IPS DF 6.9 (cell line): ENCODE results near the gene NOL4L.
"Not testable (repeated sequence)": the region's sequence is repeated elsewhere in the genome, so short reads cannot be mapped to it uniquely, and the experiment has no call there.

ENCODE experiments used
- DNase-seq: peaks from one replicate; pipeline ENCODE4 v3.0.0-alpha.2; 2013; ENCODE audit warnings: low read depth, low spot score
- H3K27ac ChIP-seq: one replicate; pipeline ENCODE4 v1.5.1; 2013; ENCODE audit warnings: low read length, control low read depth
- H3K27me3 ChIP-seq: 2 replicates; pipeline ENCODE4 v1.6.1; 2013; ENCODE audit warnings: mild to moderate bottlenecking, low read length; ENCODE audit not compliant: control insufficient read depth, insufficient read depth
- H3K36me3 ChIP-seq: 2 replicates; pipeline ENCODE4 v1.6.1; 2013; ENCODE audit warnings: low read length; ENCODE audit not compliant: control insufficient read depth, insufficient read depth
- H3K4me1 ChIP-seq: 2 replicates; pipeline ENCODE4 v1.6.1; 2013; ENCODE audit warnings: low read length; ENCODE audit not compliant: control insufficient read depth, insufficient read depth
- H3K4me3 ChIP-seq: 2 replicates; pipeline ENCODE4 v1.5.1; 2013; ENCODE audit warnings: mild to moderate bottlenecking, low read length
- H3K9me3 ChIP-seq: 2 replicates; pipeline ENCODE4 v1.6.1; 2013; ENCODE audit warnings: low read length, inconsistent platforms; ENCODE audit not compliant: control insufficient read depth, insufficient read depth
- WGBS: extraction: QIAGEN DNeasy Blood & Tissue Kit; methylation state at CpG from one replicate; pipeline ENCODE4 v1.1.7; 2013; ENCODE audit warnings: mixed read lengths, missing lambda C conversion rate; ENCODE audit not compliant: insufficient read length, insufficient coverage; 5-methylcytosine and 5-hydroxymethylcytosine counted together

Gene NOL4L

GRCh38 chr20:32505723-32506473, 79.2 kb downstream of the NOL4L start:
- H3K27me3 ChIP-seq = no peaks in the 10 kb centered on the region
- 100% methylated on average over 1 of the region's 8 CpGs for WGBS
- DNase-seq = no peak

GRCh38 chr20:32501709-32502108, 83.4 kb downstream of the NOL4L start:
- peaks cover 4% of the 10 kb centered on the region; the same call in 1 of the 2 replicates for H3K4me1 ChIP-seq
- no peak overlapping the region for H3K4me3 ChIP-seq
- H3K27me3 ChIP-seq = no peaks in the 10 kb centered on the region
- no CpG with 5 or more reads among the region's 3 CpGs for WGBS
- no peaks in the 10 kb centered on the region for H3K9me3 ChIP-seq
- no peaks in the 10 kb centered on the region for H3K36me3 ChIP-seq
- no peak for DNase-seq
- H3K27ac ChIP-seq = no peak overlapping the region

More at GRCh38 chr20:32505723-32506473, 79.2 kb downstream of the NOL4L start:
- Histone ChIP-seq H3K9me3 (no peaks in the 10 kb centered on the region), H3K4me1 (no peaks in the 10 kb centered on the region), H3K36me3 (no peaks in the 10 kb centered on the region), H3K4me3 (no peak overlapping the region), H3K27ac (no peak overlapping the region)

- Histone ChIP-seq H3K36me3 (no peaks in the 10 kb centered on the region), H3K27me3 (no peaks in the 10 kb centered on the region), H3K4me1 (peaks cover 4% of the 10 kb centered on the region; the same call in 1 of the 2 replicates), H3K4me3 (no peak overlapping the region), H3K27ac (no peak overlapping the region), H3K9me3 (no peaks in the 10 kb centered on the region)
- DNase-seq = no peak
- WGBS = no CpG with 5 or more reads among the region's 13 CpGs
Observed at GRCh38 chr20:32497589-32498224, 87.4 kb downstream of the NOL4L start.

GRCh38 chr20:32496811-32497533, 88.2 kb downstream of the NOL4L start:
- Histone ChIP-seq H3K4me1 (peaks cover 4% of the 10 kb centered on the region; the same call in 1 of the 2 replicates), H3K36me3 (no peaks in the 10 kb centered on the region), H3K4me3 (no peak overlapping the region), H3K27ac (no peak overlapping the region), H3K27me3 (no peaks in the 10 kb centered on the region), H3K9me3 (no peaks in the 10 kb centered on the region)
- no CpG with 5 or more reads among the region's 11 CpGs for WGBS
- no peak for DNase-seq

- H3K4me3 ChIP-seq = no peak overlapping the region
- DNase-seq = no peak
- no CpG with 5 or more reads among the region's 5 CpGs for WGBS
- H3K36me3 ChIP-seq = no peaks in the 10 kb centered on the region
- no peaks in the 10 kb centered on the region for H3K9me3 ChIP-seq
- H3K4me1 ChIP-seq = peaks cover 4% of the 10 kb centered on the region; the same call in 1 of the 2 replicates
- no peak overlapping the region for H3K27ac ChIP-seq
- no peaks in the 10 kb centered on the region for H3K27me3 ChIP-seq
Observed at GRCh38 chr20:32495949-32496348, 89.2 kb downstream of the NOL4L start.

- H3K36me3 ChIP-seq = no peaks in the 10 kb centered on the region
- H3K4me3 ChIP-seq = no peak overlapping the region
- WGBS = no CpG with 5 or more reads among the region's 8 CpGs
- H3K27ac ChIP-seq = no peak overlapping the region
- H3K9me3 ChIP-seq = no peaks in the 10 kb centered on the region
- no peak for DNase-seq
- peaks cover 4% of the 10 kb centered on the region; the same call in 1 of the 2 replicates for H3K4me1 ChIP-seq
- no peaks in the 10 kb centered on the region for H3K27me3 ChIP-seq
Observed at GRCh38 chr20:32495217-32495565, 89.9 kb downstream of the NOL4L start.

- peaks cover 4% of the 10 kb centered on the region; the same call in 1 of the 2 replicates for H3K4me1 ChIP-seq
- H3K27ac ChIP-seq = no peak overlapping the region
Observed at GRCh38 chr20:32494483-32495216, 90.5 kb downstream of the NOL4L start.

GRCh38 chr20:32493356-32493755, 91.8 kb downstream of the NOL4L start:
- no peak overlapping the region for H3K27ac ChIP-seq
- no peaks in the 10 kb centered on the region for H3K36me3 ChIP-seq
- no peaks in the 10 kb centered on the region for H3K27me3 ChIP-seq
- no peak for DNase-seq
- H3K4me1 ChIP-seq = peaks cover 4% of the 10 kb centered on the region; the same call in 1 of the 2 replicates
- WGBS = no CpG with 5 or more reads among the region's 10 CpGs
- H3K9me3 ChIP-seq = no peaks in the 10 kb centered on the region
- H3K4me3 ChIP-seq = no peak overlapping the region

More at GRCh38 chr20:32494483-32495216, 90.5 kb downstream of the NOL4L start:
- H3K9me3 ChIP-seq = no peaks in the 10 kb centered on the region
- H3K36me3 ChIP-seq = no peaks in the 10 kb centered on the region
- H3K4me3 ChIP-seq = no peak overlapping the region
- H3K27me3 ChIP-seq = no peaks in the 10 kb centered on the region
- DNase-seq = no peak
- 100% methylated on average over 1 of the region's 11 CpGs for whole genome bisulfite sequencing

- H3K27ac ChIP-seq, H3K27me3 ChIP-seq: not testable (repeated sequence)
- no CpG with 5 or more reads among the region's 3 CpGs for WGBS
Observed at GRCh38 chr20:32491764-32492151, 93.4 kb downstream of the NOL4L start.

More at GRCh38 chr20:32491764-32492151, 93.4 kb downstream of the NOL4L start:
- not testable (repeated sequence) for H3K4me3 ChIP-seq, H3K9me3 ChIP-seq, H3K36me3 ChIP-seq, H3K4me1 ChIP-seq, DNase-seq
